ENCODE measurements around the gene G0S2. TPM values are rescaled to one million over a fixed set of nuclear protein-coding genes. Genes with fewer than 3 reads are reported as not detected.
A peak's percentile ranks its signal among the peaks of the same experiment; 100 is the strongest.

Gene G0S2
- total RNA-seq, 1 experiment from 2014 or later, result 0.35 TPM

GRCh38 chr1:209652873-209653401, 22.3 kb upstream of the G0S2 start:
- Histone ChIP-seq H4K8ac (replicated peaks; ENCODE audit: insufficient read length, low read depth, low read length) (no peak overlapping the region), H4K20me1 (ENCODE audit: control insufficient read depth, insufficient read depth, insufficient read length) (no peaks in the 10 kb centered on the region), H3K23ac (ENCODE audit: insufficient read length, low read depth, low read length) (no peak overlapping the region), H2BK120ac (ENCODE audit: low read depth, low read length, poor library complexity, severe bottlenecking) (no peak overlapping the region), H3K4me1 (ENCODE audit: insufficient read depth, low read length) (no peaks in the 10 kb centered on the region), H2BK20ac (ENCODE audit: low read depth, low read length, poor library complexity, severe bottlenecking) (no peak overlapping the region), H2BK12ac (ENCODE audit: insufficient read length, low read depth, low read length) (no peak overlapping the region), H3K27me3 (ENCODE audit: insufficient read depth, low read length) (no peaks in the 10 kb centered on the region), H3K79me1 (ENCODE audit: insufficient read depth, low read depth, low read length, poor library complexity, severe bottlenecking) (no peaks in the 10 kb centered on the region), H4K91ac (ENCODE audit: insufficient read length, low read depth, low read length) (no peak overlapping the region), H2AK5ac (ENCODE audit: insufficient read length, low read length) (no peak overlapping the region), H3K18ac (ENCODE audit: insufficient read length, low read depth, low read length) (no peak overlapping the region), H3K79me2 (ENCODE audit: insufficient read depth, low read length) (no peaks in the 10 kb centered on the region), H3T11ph (ENCODE audit: low read length) (no peak overlapping the region), H3K27ac (ENCODE audit: insufficient read length, low read depth, low read length) (no peak overlapping the region), H2AFZ (ENCODE audit: low read length) (no peak overlapping the region), H2BK5ac (ENCODE audit: insufficient read length, low read length) (no peak overlapping the region), H3K56ac (ENCODE audit: insufficient read length, low read depth, low read length) (no peak overlapping the region), H3K4ac (ENCODE audit: low read depth, low read length) (no peak overlapping the region), H3K9ac (ENCODE audit: extremely low read depth, insufficient read length, low read length) (no peak overlapping the region), H3K23me2 (ENCODE audit: insufficient read length, low read depth, low read length, poor library complexity, severe bottlenecking) (no peaks in the 10 kb centered on the region), H4K5ac (ENCODE audit: insufficient read length, low read depth, low read length) (no peak overlapping the region), H3K4me2 (ENCODE audit: insufficient read depth, insufficient read length, low read length) (no peak overlapping the region), H2BK15ac (ENCODE audit: low read depth, low read length) (no peak overlapping the region), H3K14ac (ENCODE audit: insufficient read depth, low read length) (no peak overlapping the region), H3K9me3 (ENCODE audit: control insufficient read depth, low read depth, low read length) (no peaks in the 10 kb centered on the region)
- Mint-ChIP-seq H3K27ac (no peak overlapping the region; a peak in 1 of 7 replicates), H3K4me1 (peaks cover 20 to 26% of the 10 kb centered on the region in 2 experiments), H3K9me3 (no peaks in the 10 kb centered on the region), H3K36me3 (ENCODE audit: insufficient read depth in 1 of 3, low read depth in 3 of 3) (no peaks in the 10 kb centered on the region; a peak in 1 of 7 replicates), H3K27me3 (ENCODE audit: low read depth) (peaks cover 5% of the 10 kb centered on the region), H3K4me3 (no peak overlapping the region; a peak in 1 of 5 replicates)
- DNase-seq, result peak; percentile 92
- TF ChIP-seq, protein P1, sequence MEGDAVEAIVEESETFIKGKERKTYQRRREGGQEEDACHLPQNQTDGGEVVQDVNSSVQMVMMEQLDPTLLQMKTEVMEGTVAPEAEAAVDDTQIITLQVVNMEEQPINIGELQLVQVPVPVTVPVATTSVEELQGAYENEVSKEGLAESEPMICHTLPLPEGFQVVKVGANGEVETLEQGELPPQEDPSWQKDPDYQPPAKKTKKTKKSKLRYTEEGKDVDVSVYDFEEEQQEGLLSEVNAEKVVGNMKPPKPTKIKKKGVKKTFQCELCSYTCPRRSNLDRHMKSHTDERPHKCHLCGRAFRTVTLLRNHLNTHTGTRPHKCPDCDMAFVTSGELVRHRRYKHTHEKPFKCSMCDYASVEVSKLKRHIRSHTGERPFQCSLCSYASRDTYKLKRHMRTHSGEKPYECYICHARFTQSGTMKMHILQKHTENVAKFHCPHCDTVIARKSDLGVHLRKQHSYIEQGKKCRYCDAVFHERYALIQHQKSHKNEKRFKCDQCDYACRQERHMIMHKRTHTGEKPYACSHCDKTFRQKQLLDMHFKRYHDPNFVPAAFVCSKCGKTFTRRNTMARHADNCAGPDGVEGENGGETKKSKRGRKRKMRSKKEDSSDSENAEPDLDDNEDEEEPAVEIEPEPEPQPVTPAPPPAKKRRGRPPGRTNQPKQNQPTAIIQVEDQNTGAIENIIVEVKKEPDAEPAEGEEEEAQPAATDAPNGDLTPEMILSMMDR (conservative IDR thresholded peaks at IDR 0.05), result no peak
- WGBS (ENCODE audit: extremely low coverage, insufficient read length, low lambda C conversion rate), result no CpG with 5 or more reads among the region's 3 CpGs
